ENCODE data around the gene C19orf12. TPM values are rescaled to one million over a fixed set of nuclear protein-coding genes. Genes with fewer than 3 reads are reported as not detected.

Gene C19orf12
- total and polyA plus RNA-seq, 2 experiments from 2014 or later, result 11.4 to 17.2 TPM

GRCh38 chr19:29650772-29651387 lies 64.2 kb downstream of the C19orf12 start (continued):
- TF ChIP-seq CREB1 (CRISPR knock-in tag; IDR thresholded peaks at IDR 0.05; ENCODE audit: low read depth) (no peak), REST (IDR thresholded peaks at IDR 0.05; ENCODE audit: unreplicated experiment) (no peak), ZNF331 (CRISPR knock-in tag; IDR thresholded peaks at IDR 0.05; ENCODE audit: low read depth) (no peak), CTCF (conservative IDR thresholded peaks at IDR 0.05; ENCODE audit: low read depth in 2 of 2) (no peak)

Other genes with a start within 250 kb of the C19orf12 start
- gene VSTM2B, start 189.3 kb downstream of the C19orf12 start, total RNA-seq (2014; rRNA removed; shearing (Covaris generic)), result 0.54 and 1.8 TPM in 2 replicates
- gene VSTM2B, start 189.3 kb downstream of the C19orf12 start, polyA plus RNA-seq (2016; fragmentation: Nextera tagmentation; extraction: Ambion mirVana), result 1.2 and 1.8 TPM in 2 replicates
- 35.5 and 37.2 TPM in 2 replicates for gene POP4, start 109.0 kb downstream of the C19orf12 start, total RNA-seq (2014; rRNA removed; shearing (Covaris generic))
- 58.3 and 62.0 TPM in 2 replicates for gene POP4, start 109.0 kb downstream of the C19orf12 start, polyA plus RNA-seq (2016; fragmentation: Nextera tagmentation; extraction: Ambion mirVana)
- 16.0 and 25.1 TPM in 2 replicates for gene PLEKHF1, start 49.8 kb downstream of the C19orf12 start, total RNA-seq (2014; rRNA removed; shearing (Covaris generic))
- gene PLEKHF1, start 49.8 kb downstream of the C19orf12 start, polyA plus RNA-seq (2016; fragmentation: Nextera tagmentation; extraction: Ambion mirVana), result 10.1 and 12.1 TPM in 2 replicates
- 38.3 and 52.8 TPM in 2 replicates for gene CCNE1, start 96.7 kb upstream of the C19orf12 start, total RNA-seq (2014; rRNA removed; shearing (Covaris generic))
- gene CCNE1, start 96.7 kb upstream of the C19orf12 start, polyA plus RNA-seq (2016; fragmentation: Nextera tagmentation; extraction: Ambion mirVana), result 26.1 and 31.3 TPM in 2 replicates
- gene URI1, start 227.0 kb upstream of the C19orf12 start, total RNA-seq (2014; rRNA removed; shearing (Covaris generic)), result 52.6 and 68.4 TPM in 2 replicates
- 27.6 and 28.3 TPM in 2 replicates for gene URI1, start 227.0 kb upstream of the C19orf12 start, polyA plus RNA-seq (2016; fragmentation: Nextera tagmentation; extraction: Ambion mirVana)